Astrocyte of the cerebellum (primary cell): Measurements from ENCODE around the gene EIF1B.

Source experiments
- DNase-seq: peaks from one replicate; pipeline ENCODE4 v3.0.0-alpha.2; 2011; ENCODE audit warnings: low read depth
- H3K4me3 ChIP-seq: 2 replicates; pipeline ENCODE4 v1.5.1; 2011; ENCODE audit warnings: mild to moderate bottlenecking, low read depth, low read length, moderate library complexity
- in situ Hi-C: cut with HindIII; loops from 2 replicates; pipeline ENCODE4 v1.10.0; 2017; ENCODE audit warnings: low sequenced_read_pairs
- TF ChIP-seq, protein P1 (sequence below): IDR thresholded peaks from 2 replicates; pipeline ENCODE4 v1.5.1; 2012; ENCODE audit warnings: low read length, low read depth, moderate library complexity, mild to moderate bottlenecking; ENCODE audit errors: missing control alignments

The EIF1B gene

DNA sequence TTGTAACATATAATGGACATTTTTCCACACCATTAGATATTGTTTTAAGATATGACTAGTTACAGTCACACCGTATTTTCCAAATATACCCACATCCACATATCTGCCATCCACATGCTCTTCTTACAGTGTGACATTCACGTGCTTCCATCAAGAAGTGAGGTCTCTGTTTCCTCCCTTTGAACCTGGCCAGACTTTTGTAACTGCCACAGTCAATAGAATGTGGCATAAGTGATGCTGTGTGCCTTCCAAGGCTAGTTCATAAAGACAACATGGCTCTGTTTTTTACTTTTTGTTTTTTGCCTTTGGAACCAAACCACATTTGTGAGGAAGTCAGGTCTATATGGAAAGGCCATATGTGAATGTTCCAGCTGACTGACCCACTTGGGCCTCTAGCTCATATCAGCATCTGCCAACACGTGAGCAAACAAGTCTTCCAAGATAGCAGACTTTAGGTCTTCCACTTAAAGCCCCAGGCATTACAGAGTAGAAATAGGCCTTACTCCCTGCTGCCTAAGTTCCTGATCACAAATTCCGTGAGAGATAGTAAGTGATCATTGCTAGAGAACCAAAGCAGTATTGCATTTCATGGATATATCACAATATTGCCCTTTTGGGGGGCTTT, 27.1 kb downstream of the EIF1B start:
- in situ Hi-C loops = no loop called here

DNA sequence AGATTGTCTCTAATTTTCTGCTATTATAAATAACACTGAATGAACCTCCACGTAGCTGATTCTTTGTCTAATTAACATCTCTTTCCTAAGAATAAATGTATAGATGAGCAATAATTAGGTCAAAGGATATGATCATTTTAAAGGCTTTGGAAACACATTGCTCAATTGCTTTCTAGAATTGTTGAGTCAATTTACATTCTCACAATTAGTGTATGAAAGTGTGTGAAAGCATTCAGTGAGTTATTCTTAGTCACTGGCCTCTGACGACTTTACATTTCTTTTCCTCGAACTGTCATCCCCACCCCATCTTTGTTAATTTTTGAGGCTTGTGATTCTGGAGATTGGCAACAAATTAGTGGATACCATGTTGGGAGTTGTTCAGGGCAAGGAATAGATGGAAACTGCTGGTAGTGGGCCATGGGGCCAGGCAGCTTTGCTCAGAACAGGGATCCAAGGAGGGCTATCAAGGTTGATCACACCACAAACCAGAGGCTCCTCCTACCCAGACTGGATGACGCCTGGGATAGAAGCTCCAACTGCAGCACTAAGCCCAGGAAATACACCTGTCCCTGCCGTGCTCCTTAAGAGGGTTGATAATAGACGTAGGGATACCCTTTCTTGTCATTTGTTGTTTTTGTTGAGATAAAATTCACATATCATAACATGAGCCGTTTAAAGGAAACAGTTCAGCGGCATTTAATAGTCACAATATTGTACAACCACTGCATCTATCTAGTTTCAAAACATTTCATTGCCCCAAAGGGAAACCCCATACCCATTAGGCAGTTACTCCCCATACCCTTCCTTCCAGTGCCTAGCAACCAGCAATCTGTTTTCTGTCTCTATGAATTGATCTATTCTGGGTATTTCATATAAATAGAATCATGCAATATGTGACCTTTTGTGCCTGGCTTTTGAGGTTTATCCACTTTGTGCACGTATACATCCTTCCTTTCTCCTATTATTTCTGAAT, 27.9 kb downstream of the EIF1B start:
- in situ Hi-C loops = no loop called here
- DNase-seq = no peak
- TF ChIP-seq, protein P1, sequence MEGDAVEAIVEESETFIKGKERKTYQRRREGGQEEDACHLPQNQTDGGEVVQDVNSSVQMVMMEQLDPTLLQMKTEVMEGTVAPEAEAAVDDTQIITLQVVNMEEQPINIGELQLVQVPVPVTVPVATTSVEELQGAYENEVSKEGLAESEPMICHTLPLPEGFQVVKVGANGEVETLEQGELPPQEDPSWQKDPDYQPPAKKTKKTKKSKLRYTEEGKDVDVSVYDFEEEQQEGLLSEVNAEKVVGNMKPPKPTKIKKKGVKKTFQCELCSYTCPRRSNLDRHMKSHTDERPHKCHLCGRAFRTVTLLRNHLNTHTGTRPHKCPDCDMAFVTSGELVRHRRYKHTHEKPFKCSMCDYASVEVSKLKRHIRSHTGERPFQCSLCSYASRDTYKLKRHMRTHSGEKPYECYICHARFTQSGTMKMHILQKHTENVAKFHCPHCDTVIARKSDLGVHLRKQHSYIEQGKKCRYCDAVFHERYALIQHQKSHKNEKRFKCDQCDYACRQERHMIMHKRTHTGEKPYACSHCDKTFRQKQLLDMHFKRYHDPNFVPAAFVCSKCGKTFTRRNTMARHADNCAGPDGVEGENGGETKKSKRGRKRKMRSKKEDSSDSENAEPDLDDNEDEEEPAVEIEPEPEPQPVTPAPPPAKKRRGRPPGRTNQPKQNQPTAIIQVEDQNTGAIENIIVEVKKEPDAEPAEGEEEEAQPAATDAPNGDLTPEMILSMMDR = no peak
- H3K4me3 ChIP-seq = no peak overlapping the region

More for the DNA sequence above, 27.1 kb downstream of the EIF1B start:
- TF ChIP-seq, protein P1 = no peak
- no peak for DNase-seq
- H3K4me3 ChIP-seq = no peak overlapping the region

DNA sequence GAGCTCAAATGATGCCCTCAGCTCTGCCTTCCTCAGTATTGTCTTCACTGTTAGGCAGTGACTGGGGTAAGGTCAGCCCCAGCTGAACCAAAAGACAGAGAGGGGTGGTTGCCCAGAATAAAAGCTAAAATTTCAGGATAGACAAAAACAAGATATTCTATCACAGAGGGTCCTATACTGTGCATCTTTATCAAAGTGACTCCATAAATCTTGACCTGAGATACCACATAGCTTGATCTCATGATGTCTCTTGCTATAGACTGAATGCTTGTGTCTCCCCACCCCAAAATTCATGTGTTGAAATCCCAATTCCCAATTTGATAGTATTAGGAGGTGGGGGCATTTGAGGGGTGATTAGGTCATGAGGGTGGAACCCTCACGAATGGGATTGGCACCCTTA, 30.4 kb downstream of the EIF1B start:
- TF ChIP-seq, protein P1 = no peak
- no peak overlapping the region for H3K4me3 ChIP-seq
- in situ Hi-C loops = no loop called here
- DNase-seq = no peak

DNA sequence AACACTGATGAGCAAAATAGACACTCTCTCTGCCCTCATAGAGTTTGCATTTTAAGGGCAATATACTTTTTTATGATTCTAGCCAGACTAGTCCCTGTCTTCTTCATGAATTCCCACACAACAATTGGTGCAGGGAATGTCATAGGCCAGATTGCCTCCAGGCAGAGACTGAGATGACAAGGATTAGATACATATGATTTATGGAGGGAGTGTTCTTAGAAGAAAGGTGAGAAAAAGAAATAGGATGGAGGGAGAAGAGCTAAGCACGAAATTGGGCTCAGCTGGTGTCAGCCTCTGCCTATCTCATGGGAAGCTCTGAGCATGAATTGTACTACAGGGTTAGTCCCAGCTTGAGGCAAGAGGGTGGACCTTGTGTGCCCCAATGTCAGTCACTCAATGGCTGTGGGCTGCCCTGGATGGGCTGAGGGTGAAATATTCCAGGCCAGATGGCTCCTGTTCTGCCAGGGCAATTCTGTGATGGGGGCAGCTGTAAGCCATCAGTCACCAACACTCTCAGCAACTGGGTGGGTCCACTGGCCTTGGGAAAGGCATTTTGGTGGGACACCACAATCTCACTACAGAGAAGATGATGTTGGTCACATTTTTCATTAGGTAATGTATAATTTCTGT, 31.1 kb downstream of the EIF1B start:
- no peak for DNase-seq
- no peak overlapping the region for H3K4me3 ChIP-seq
- TF ChIP-seq, protein P1 = no peak
- in situ Hi-C loops = no loop called here

DNA sequence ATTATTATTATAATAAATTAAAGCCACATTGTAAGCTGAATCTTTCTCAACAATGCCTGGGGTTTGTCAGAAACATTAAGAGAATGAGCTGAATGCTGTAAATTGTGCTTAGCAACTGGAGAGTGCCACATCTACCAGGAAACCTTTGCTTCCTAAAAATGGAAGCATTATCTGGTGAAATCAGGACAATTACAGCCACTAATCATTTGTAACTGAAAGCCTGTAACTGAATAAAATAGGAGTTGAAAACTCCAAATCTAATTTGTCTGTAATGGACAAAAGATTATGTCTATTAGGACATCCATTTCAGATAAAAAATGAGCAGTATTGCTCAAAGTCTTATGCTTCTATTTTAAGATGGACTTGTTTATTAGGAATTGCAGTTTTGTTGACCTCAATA, 32.2 kb downstream of the EIF1B start:
- in situ Hi-C loops = no loop called here
- no peak for DNase-seq
- TF ChIP-seq, protein P1 = no peak
- H3K4me3 ChIP-seq = no peak overlapping the region

DNA sequence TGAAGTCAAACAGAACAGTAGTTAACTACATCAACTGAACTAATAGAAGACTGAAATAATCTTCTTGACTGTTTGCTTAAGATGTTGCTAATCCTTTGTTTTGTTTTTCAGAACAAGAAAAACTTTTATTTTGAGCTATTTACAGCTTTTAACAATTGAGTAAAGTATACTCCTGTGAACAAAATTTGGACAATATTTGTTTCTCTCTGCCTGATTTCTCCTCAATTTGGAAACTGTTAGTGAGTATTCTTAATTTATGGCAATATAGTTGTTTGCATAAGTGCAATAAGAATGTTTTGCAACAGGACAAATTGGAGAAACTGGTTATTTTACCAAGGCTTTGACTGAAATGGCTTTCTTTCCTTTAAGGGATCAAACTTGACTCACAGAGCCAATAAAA, 41.0 kb downstream of the EIF1B start:
- in situ Hi-C loops = no loop called here
- H3K4me3 ChIP-seq = no peak overlapping the region
- DNase-seq = no peak
- TF ChIP-seq, protein P1 = no peak
